ENCODE measurements around the gene SLX4IP. TPM values are rescaled to one million over a fixed set of nuclear protein-coding genes. Genes with fewer than 3 reads are reported as not detected.

SLX4IP gene
- total and polyA plus RNA-seq, 2 donors (not counting 1 experiment from before 2014, with no cell fraction given) = 2.0 to 8.1 TPM

- H3K9ac ChIP-seq (ENCODE audit: low read length) = no peak overlapping the region
- no peaks in the 10 kb centered on the region for H3K27me3 ChIP-seq (replicated peaks in 1 of 4; ENCODE audit: control extremely low read depth in 1 of 4, control insufficient read depth in 3 of 4, insufficient read depth in 4 of 4, low read length in 3 of 4)
- no peaks in the 10 kb centered on the region for H3K9me3 ChIP-seq (ENCODE audit: control extremely low read depth in 1 of 3, control insufficient read depth in 2 of 3, insufficient read depth in 1 of 3, low read length in 2 of 3)
- ChIA-PET POLR2A (no interaction called here), CTCF (no interaction called here)
- TF ChIP-seq CTCF (IDR thresholded peaks at IDR 0.05) (no peak), EZH2 (IDR thresholded peaks at IDR 0.05; ENCODE audit: borderline replicate concordance, insufficient read depth, low read depth, low read length, poor library complexity, severe bottlenecking) (no peak)
- Mint-ChIP-seq H3K27me3 (no peaks in the 10 kb centered on the region), H3K4me1 (peaks cover 2% of the 10 kb centered on the region), H3K4me3 (no peak overlapping the region), H3K27ac (no peak overlapping the region), H3K9me3 (ENCODE audit: insufficient read depth) (no peaks in the 10 kb centered on the region)
- DNase-seq = no peak
- no peak overlapping the region for H3K4me3 ChIP-seq (ENCODE audit: control extremely low read depth in 1 of 5, extremely low read depth in 1 of 5, insufficient read depth in 1 of 5, low read depth in 2 of 5, low read length in 4 of 5)
- intact Hi-C loops (cut with micrococcal nuclease) = no loop called here
- H3K36me3 ChIP-seq (replicated peaks in 1 of 2; ENCODE audit: control extremely low read depth in 1 of 2, control insufficient read depth in 1 of 2, extremely low read depth in 1 of 2, insufficient read depth in 2 of 2, low read length in 1 of 2) = no peaks in the 10 kb centered on the region
- no peak for ATAC-seq (ENCODE audit: low read depth)
- H3K4me2 ChIP-seq (replicated peaks; ENCODE audit: low read depth, low read length, poor library complexity, severe bottlenecking) = no peak overlapping the region
- no peaks in the 10 kb centered on the region for H4K20me1 ChIP-seq (ENCODE audit: control insufficient read depth, insufficient read depth, low read length, poor library complexity, severe bottlenecking)
- H3K4me1 ChIP-seq (ENCODE audit: control insufficient read depth in 2 of 2, insufficient read depth in 2 of 2, low read length in 2 of 2) = no peaks in the 10 kb centered on the region
- no peak overlapping the region for H3K27ac ChIP-seq (ENCODE audit: low read length in 2 of 2)
- H3K79me2 ChIP-seq (ENCODE audit: control insufficient read depth, insufficient read depth, low read length) = no peaks in the 10 kb centered on the region
- H2AFZ ChIP-seq (ENCODE audit: insufficient read depth, low read depth, low read length, poor library complexity, severe bottlenecking) = no peak overlapping the region
These were observed 149.3 kb downstream of the SLX4IP start for GRCh38 chr20:10584371-10584770.

GRCh38 chr20:10585308-10585707, 150.2 kb downstream of the SLX4IP start:
- CTCF ChIA-PET = no interaction called here
- H3K9me3 ChIP-seq (ENCODE audit: control extremely low read depth in 1 of 3, control insufficient read depth in 2 of 3, insufficient read depth in 1 of 3, low read length in 2 of 3) = no peaks in the 10 kb centered on the region
- Mint-ChIP-seq H3K27ac (no peak overlapping the region), H3K4me3 (no peak overlapping the region), H3K9me3 (ENCODE audit: insufficient read depth) (no peaks in the 10 kb centered on the region), H3K27me3 (no peaks in the 10 kb centered on the region), H3K4me1 (peaks cover 2% of the 10 kb centered on the region)
- DNase-seq (no peak), ATAC-seq (ENCODE audit: low read depth) (no peak)
- 100% methylated on average over 2 of the region's 3 CpGs for WGBS (ENCODE audit: insufficient coverage)
- H2AFZ ChIP-seq (ENCODE audit: insufficient read depth, low read depth, low read length, poor library complexity, severe bottlenecking) = no peak overlapping the region
- H3K79me2 ChIP-seq (ENCODE audit: control insufficient read depth, insufficient read depth, low read length) = no peaks in the 10 kb centered on the region
- TF ChIP-seq EZH2 (IDR thresholded peaks at IDR 0.05; ENCODE audit: borderline replicate concordance, insufficient read depth, low read depth, low read length, poor library complexity, severe bottlenecking) (no peak), CTCF (IDR thresholded peaks at IDR 0.05) (no peak)
- no peak overlapping the region for H3K9ac ChIP-seq (ENCODE audit: low read length)
- H4K20me1 ChIP-seq (ENCODE audit: control insufficient read depth, insufficient read depth, low read length, poor library complexity, severe bottlenecking) = no peaks in the 10 kb centered on the region
- intact Hi-C loops (cut with micrococcal nuclease) = no loop called here
- no peak overlapping the region for H3K4me2 ChIP-seq (replicated peaks; ENCODE audit: low read depth, low read length, poor library complexity, severe bottlenecking)
- H3K27me3 ChIP-seq (replicated peaks in 1 of 4; ENCODE audit: control extremely low read depth in 1 of 4, control insufficient read depth in 3 of 4, insufficient read depth in 4 of 4, low read length in 3 of 4) = no peaks in the 10 kb centered on the region
- no peaks in the 10 kb centered on the region for H3K4me1 ChIP-seq (ENCODE audit: control insufficient read depth in 2 of 2, insufficient read depth in 2 of 2, low read length in 2 of 2)
- H3K4me3 ChIP-seq (ENCODE audit: control extremely low read depth in 1 of 5, extremely low read depth in 1 of 5, insufficient read depth in 1 of 5, low read depth in 2 of 5, low read length in 4 of 5) = no peak overlapping the region
- POLR2A ChIA-PET = no interaction called here
- H3K36me3 ChIP-seq (replicated peaks in 1 of 2; ENCODE audit: control extremely low read depth in 1 of 2, control insufficient read depth in 1 of 2, extremely low read depth in 1 of 2, insufficient read depth in 2 of 2, low read length in 1 of 2) = no peaks in the 10 kb centered on the region
- H3K27ac ChIP-seq (ENCODE audit: low read length in 2 of 2) = no peak overlapping the region

Data from B cell (primary cell).